Lower leg skin (tissue), 4 donors: ENCODE data around the gene RGS10. TPM values are rescaled to one million over a fixed set of nuclear protein-coding genes. Genes with fewer than 3 reads are reported as not detected.
A peak's percentile ranks its signal among the peaks of the same experiment; 100 is the strongest.

Experiments
- DNase-seq, 2 donors: peaks; one replicate each; pipeline ENCODE4 v3.0.0-alpha.2; 2019; ENCODE audit warnings: low spot score in 2 of 2
- H3K4me3 ChIP-seq: fragments of 200-600 bp; sonication (generic); 2 replicates; pipeline ENCODE4 v1.5.1; 2017; ENCODE audit warnings: mild to moderate bottlenecking, low read depth; ENCODE audit not compliant: poor library complexity, severe bottlenecking
- POLR2A ChIP-seq, 2 donors: fragments of 450-650 bp; IDR thresholded peaks; one replicate each; pipeline ENCODE4 v1.6.1; 2016 to 2017; ENCODE audit warnings: antibody characterized with exemption in 2 of 2, mild to moderate bottlenecking in 1 of 2, moderate library complexity in 1 of 2
- WGBS, 2 donors: methylation state at CpG; one replicate each; pipeline ENCODE4 v1.1.5; 2018; 5-methylcytosine and 5-hydroxymethylcytosine counted together
- intact Hi-C: fragments of 100-400 bp; cut with DNase I; formaldehyde crosslinking; loops from one replicate; pipeline ENCODE4 v1.15.0; 2023; ENCODE audit warnings: low total_unique reads
- total RNA-seq, 4 donors: library from RNA; depleted of rRNA; stranded (reverse); fragments of >200 nt; gene quantifications; one replicate each; pipeline ENCODE4 v1.1.0, GENCODE V29; 2016
- TF ChIP-seq, protein P1 (sequence below), 3 donors: fragments of 450-650 bp; IDR thresholded peaks; one replicate each; pipeline ENCODE4 v1.5.1; 2016; ENCODE audit warnings: antibody characterized with exemption in 3 of 3, mild to moderate bottlenecking in 3 of 3, moderate library complexity in 2 of 3

The RGS10 gene
- total RNA-seq, 4 donors from 2014 or later: 14.8 to 40.1 (median 21.3) TPM

DNA sequence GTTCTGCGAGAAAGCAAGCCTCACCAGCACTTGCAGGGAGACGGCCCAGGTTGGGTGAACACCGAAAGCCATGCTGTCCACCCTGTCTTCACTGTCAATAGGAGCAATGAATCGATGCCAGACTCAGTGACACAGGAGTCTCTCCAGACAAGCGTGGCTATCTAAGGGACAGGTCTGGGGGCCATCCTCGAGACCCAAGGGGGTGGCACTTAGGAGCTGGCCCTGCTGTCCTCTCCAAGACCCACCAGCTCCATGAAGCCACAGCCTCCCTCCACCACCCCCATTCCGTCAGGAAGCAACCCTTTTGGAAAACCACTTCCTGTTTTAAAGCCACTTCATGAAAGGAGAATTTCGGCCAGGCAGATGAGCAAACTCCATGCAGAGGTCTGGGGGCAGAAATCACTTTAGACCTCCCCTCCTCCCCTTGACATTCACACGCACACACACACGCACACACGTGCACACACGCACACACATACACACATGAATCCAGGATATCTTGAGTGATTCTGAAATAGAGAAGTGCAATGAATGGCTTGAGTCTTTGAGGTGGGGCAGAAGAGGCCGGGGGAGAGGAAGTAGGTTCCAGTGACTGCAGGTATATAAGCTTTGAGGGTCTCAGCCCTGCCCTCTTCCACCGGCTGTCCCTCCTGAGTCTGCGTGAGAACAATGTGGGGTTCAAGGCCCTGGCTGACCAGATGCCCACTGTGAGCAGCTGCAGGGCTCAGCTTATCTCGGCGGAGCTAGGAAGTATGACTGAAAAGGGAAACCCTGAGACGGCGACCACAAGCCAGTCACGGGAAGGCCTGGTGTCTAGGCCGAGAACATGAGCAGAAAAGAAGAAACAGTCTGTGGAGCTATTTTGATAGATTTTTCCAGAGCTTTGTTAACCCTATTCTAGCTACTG is 25.0 kb downstream of the RGS10 start:
- 76 to 85% methylated on average over 21 of the region's 21 CpGs for WGBS, 2 donors
- intact Hi-C loops: no loop called here
- no peak for TF ChIP-seq POLR2A (IDR thresholded peaks at IDR 0.05)
- TF ChIP-seq, protein P1, sequence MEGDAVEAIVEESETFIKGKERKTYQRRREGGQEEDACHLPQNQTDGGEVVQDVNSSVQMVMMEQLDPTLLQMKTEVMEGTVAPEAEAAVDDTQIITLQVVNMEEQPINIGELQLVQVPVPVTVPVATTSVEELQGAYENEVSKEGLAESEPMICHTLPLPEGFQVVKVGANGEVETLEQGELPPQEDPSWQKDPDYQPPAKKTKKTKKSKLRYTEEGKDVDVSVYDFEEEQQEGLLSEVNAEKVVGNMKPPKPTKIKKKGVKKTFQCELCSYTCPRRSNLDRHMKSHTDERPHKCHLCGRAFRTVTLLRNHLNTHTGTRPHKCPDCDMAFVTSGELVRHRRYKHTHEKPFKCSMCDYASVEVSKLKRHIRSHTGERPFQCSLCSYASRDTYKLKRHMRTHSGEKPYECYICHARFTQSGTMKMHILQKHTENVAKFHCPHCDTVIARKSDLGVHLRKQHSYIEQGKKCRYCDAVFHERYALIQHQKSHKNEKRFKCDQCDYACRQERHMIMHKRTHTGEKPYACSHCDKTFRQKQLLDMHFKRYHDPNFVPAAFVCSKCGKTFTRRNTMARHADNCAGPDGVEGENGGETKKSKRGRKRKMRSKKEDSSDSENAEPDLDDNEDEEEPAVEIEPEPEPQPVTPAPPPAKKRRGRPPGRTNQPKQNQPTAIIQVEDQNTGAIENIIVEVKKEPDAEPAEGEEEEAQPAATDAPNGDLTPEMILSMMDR (IDR thresholded peaks at IDR 0.05): no peak
- DNase-seq: peak; percentile 62 to 90
- H3K4me3 ChIP-seq: no peak overlapping the region

DNA sequence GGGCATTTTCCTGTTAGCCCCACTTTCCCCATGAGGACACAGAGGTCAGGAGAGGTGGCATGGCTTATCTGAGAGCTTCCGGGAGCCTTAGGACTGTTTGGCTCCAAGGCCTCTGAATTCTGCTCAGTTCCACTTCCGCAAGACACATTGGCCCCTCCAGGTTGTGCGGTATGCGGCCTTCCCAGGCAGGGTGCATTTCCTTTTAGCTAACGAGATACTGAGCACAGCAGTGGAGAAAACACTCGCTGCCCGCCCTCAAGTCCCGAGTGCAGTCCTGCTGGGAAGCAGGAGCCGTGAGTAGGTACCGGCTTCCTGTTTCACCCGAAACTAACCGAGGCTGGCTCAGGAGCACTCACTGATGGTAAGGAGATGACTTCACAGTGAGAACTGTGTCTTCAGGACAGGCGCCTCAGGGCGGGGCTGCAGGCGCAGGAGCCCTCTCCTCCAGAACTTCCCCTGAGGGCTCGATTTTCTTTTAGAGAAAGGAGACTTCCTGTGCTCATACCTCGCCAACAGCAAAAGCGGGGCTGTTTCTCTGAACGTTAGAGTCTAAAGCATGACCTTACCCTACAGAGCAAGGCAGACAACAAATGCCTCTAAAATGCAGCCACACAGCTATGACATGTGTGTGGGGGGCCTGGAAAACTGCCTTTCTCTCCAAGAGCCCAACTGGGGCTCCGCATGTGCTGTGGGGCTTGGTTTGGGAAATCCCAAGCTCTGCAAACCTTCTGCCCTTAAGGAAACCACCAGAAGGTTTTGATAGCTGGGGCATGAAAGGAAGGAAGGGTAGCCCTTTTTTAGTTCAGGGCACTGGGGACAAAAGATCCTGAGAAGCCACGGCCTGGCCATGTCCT is 25.9 kb downstream of the RGS10 start:
- intact Hi-C loops: no loop called here
- DNase-seq: no peak
- TF ChIP-seq, protein P1 (IDR thresholded peaks at IDR 0.05): no peak
- TF ChIP-seq POLR2A (IDR thresholded peaks at IDR 0.05): no peak
- 68 to 90% methylated on average over 21 of the region's 21 CpGs for WGBS, 2 donors
- H3K4me3 ChIP-seq: no peak overlapping the region

DNA sequence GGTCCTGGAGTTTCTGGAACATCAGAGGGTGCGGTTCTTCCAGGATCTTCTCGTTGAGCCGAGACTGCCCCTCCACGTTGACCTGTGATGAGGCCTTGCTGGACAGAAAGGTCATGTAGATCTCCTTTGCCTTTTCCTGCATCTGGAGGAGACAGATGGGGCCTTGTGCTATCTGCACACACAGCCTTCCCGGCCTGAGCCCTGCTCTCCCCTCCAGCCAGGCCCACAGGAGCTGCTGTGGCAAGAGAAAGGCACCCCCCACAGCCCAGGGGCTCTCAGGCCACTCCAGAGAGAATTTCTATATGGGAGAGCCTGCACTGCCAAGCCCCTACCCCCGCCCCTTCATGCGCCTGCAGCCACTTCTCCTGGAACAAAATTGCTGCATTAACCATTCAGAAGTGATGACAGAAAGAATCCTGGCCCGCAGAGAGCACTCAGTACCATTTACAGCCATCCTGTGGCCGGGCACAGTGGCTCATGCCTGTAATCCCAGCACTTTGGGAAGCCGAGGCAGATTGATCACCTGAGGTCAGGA is 26.9 kb downstream of the RGS10 start:
- H3K4me3 ChIP-seq: no peak overlapping the region
- DNase-seq: no peak
- intact Hi-C loops: no loop called here
- WGBS, 2 donors: 88 to 90% methylated on average over 10 of the region's 10 CpGs
- TF ChIP-seq, protein P1 (IDR thresholded peaks at IDR 0.05): no peak
- TF ChIP-seq POLR2A (IDR thresholded peaks at IDR 0.05): no peak

DNA sequence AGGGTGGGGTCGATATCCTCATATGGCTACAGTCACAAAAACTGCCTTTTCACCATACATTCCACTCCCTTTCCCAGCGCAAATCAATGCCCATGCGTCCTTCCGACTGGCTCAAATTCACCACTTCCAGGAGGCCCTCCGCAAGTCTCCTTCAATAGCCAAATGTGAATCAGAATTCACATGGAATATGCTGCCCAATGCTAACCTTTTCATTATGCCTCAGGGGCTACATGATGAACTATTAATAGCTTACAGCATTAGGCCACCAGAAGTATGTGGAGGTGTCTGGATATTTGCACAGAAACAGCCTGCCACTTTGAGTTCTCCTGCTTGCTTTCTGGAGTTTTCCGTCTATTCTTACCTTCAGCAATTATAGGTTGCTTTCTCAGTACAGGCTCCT is 27.7 kb downstream of the RGS10 start:
- intact Hi-C loops: no loop called here
- WGBS, 2 donors: 89 to 98% methylated on average over 6 of the region's 6 CpGs

DNA sequence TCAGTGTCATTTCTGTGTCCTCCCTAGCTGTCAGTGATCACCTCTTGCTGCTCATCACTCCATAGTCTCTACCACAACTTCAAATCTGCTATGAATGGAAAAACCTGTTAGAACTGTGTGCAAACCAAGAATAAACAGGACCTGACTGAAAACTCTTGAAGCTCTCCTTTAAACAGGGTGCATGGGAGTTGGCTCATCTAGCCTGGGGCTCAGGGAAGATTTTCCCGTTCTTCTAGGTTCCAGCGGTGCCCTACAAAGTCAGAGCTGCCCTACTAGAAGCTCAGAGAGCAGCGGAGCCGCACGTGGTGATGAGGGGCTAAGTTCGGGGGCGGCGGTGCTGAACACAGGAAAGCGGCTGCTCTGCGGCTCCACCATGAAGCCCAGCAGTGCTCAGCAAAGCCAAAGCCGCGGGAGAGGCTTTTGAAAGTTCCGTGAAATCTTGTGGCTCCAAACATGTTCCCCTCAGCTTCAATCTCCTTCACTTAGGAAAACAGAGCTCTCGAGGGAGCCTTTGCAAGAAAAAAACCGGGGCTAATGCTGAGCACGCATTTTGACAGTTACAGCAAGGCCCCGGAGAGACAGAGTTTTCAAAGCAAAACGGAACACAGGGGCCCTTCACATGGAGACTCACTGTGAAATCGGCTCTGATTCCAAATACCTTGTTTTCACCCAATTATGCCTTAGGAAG is 30.5 kb downstream of the RGS10 start:
- no peak for TF ChIP-seq POLR2A (IDR thresholded peaks at IDR 0.05)
- TF ChIP-seq, protein P1 (IDR thresholded peaks at IDR 0.05): no peak
- WGBS, 2 donors: 72 to 78% methylated on average over 19 of the region's 19 CpGs
- intact Hi-C loops: no loop called here
- no peak overlapping the region for H3K4me3 ChIP-seq
- no peak for DNase-seq

More for the DNA sequence above, 27.7 kb downstream of the RGS10 start:
- TF ChIP-seq, protein P1 (IDR thresholded peaks at IDR 0.05): no peak
- no peak for TF ChIP-seq POLR2A (IDR thresholded peaks at IDR 0.05)
- H3K4me3 ChIP-seq: no peak overlapping the region
- DNase-seq: no peak
